SU-DHL-6 (cell line): ENCODE measurements around the gene SMARCD2.
"Not testable (repeated sequence)": the region's sequence is repeated elsewhere in the genome, so short reads cannot be mapped to it uniquely, and the experiment has no call there.

Experiments
- H2AFZ ChIP-seq: fragments of 200-600 bp; sonication (generic); 2 replicates; pipeline ENCODE4 v1.6.1; 2014; ENCODE audit warnings: low read depth, mild to moderate bottlenecking, moderate library complexity, mixed read lengths, antibody characterized with exemption, low read length; ENCODE audit not compliant: severe bottlenecking
- H3F3A ChIP-seq: fragments of 200-600 bp; shearing (Covaris generic); 2 replicates; pipeline ENCODE4 v1.6.0; 2016; ENCODE audit warnings: antibody characterized with exemption, mild to moderate bottlenecking; ENCODE audit not compliant: insufficient read depth
- H3K27ac ChIP-seq: fragments of 200-600 bp; sonication (generic); 2 replicates; pipeline ENCODE4 v1.5.1; 2016; ENCODE audit warnings: low read depth, mild to moderate bottlenecking, low read length, moderate library complexity, mixed read lengths
- H3K27me3 ChIP-seq: fragments of 200-600 bp; sonication (generic), shearing (Covaris generic); 2 replicates; pipeline ENCODE4 v1.6.0; 2014; ENCODE audit warnings: mild to moderate bottlenecking, low read length
- H3K36me3 ChIP-seq: fragments of 200-600 bp; sonication (generic); 2 replicates; pipeline ENCODE4 v1.6.1; 2014; ENCODE audit warnings: mild to moderate bottlenecking, low read length, mixed read lengths
- H3K4me2 ChIP-seq: fragments of 300-600, 200-600 bp; shearing (Covaris generic), sonication (generic); 2 replicates; pipeline ENCODE4 v1.6.0; 2014; ENCODE audit warnings: low read length, low read depth, mild to moderate bottlenecking; ENCODE audit not compliant: poor library complexity, severe bottlenecking
- H3K4me3 ChIP-seq: fragments of 200-600 bp; sonication (generic); 2 replicates; pipeline ENCODE4 v1.5.1; 2014; ENCODE audit warnings: antibody characterized with exemption, low read length, mild to moderate bottlenecking, mixed read lengths; ENCODE audit not compliant: insufficient read depth, poor library complexity, severe bottlenecking
- H3K79me2 ChIP-seq: fragments of 200-600 bp; sonication (generic); 2 replicates; pipeline ENCODE4 v1.6.1; 2014; ENCODE audit warnings: mild to moderate bottlenecking, low read length, moderate library complexity; ENCODE audit not compliant: insufficient read depth
- H3K9ac ChIP-seq: fragments of 200-600 bp; sonication (generic); 2 replicates; pipeline ENCODE4 v1.7.0; 2014; ENCODE audit warnings: mild to moderate bottlenecking, low read length
- H3K9me2 ChIP-seq: fragments of 200-600 bp; sonication (generic); replicated peaks from 2 replicates; pipeline ENCODE4 v1.6.1; 2014; ENCODE audit warnings: low read length; ENCODE audit not compliant: insufficient read depth
- H3K9me3 ChIP-seq: fragments of 200-600 bp; sonication (generic); 2 replicates; pipeline ENCODE4 v1.6.1; 2014; ENCODE audit warnings: low read length, mixed read lengths; ENCODE audit not compliant: insufficient read depth
- H4K20me1 ChIP-seq: fragments of 200-600 bp; sonication (generic); 2 replicates; pipeline ENCODE4 v1.6.1; 2014; ENCODE audit warnings: low read depth, mild to moderate bottlenecking, antibody characterized with exemption, low read length, moderate library complexity, mixed read lengths
- CTCF ChIP-seq: fragments of 200-600 bp; sonication (generic); IDR thresholded peaks from one replicate; pipeline ENCODE4 v1.5.1; 2017; ENCODE audit warnings: antibody characterized with exemption, mild to moderate bottlenecking, low read length, moderate library complexity; ENCODE audit not compliant: insufficient read depth, poor library complexity, severe bottlenecking
- EZH2phosphoT487 ChIP-seq: fragments of 200-600 bp; sonication (generic), shearing (Covaris generic); conservative IDR thresholded peaks from 2 replicates; pipeline ENCODE4 v1.6.1; 2018; ENCODE audit warnings: mild to moderate bottlenecking, antibody characterized with exemption, low read length, moderate library complexity, mixed read lengths

The SMARCD2 gene

GRCh38 chr17:63859257-63859656, 16.8 kb upstream of the SMARCD2 start:
- no peaks in the 10 kb centered on the region for H3K79me2 ChIP-seq
- H3K27ac ChIP-seq: no peak overlapping the region
- no peaks in the 10 kb centered on the region for H4K20me1 ChIP-seq
- no peak overlapping the region for H3K9ac ChIP-seq
- H3K36me3 ChIP-seq: no peaks in the 10 kb centered on the region
- H3F3A ChIP-seq: no peaks in the 10 kb centered on the region
- TF ChIP-seq EZH2phosphoT487: no peak
- no peak for TF ChIP-seq CTCF
- H3K9me2 ChIP-seq: no peaks in the 10 kb centered on the region
- no peak overlapping the region for H3K4me3 ChIP-seq
- H3K4me2 ChIP-seq: no peak overlapping the region
- no peak overlapping the region for H2AFZ ChIP-seq
- no peaks in the 10 kb centered on the region for H3K9me3 ChIP-seq
- H3K27me3 ChIP-seq: no peaks in the 10 kb centered on the region

- not testable (repeated sequence) for H3K27me3 ChIP-seq, H3K4me2 ChIP-seq
Observed at GRCh38 chr17:63856425-63856824, 13.9 kb upstream of the SMARCD2 start.

GRCh38 chr17:63855185-63855584, 12.7 kb upstream of the SMARCD2 start:
- H3K27me3 ChIP-seq: no peaks in the 10 kb centered on the region
- H3K9me3 ChIP-seq: no peaks in the 10 kb centered on the region
- no peak overlapping the region for H3K9ac ChIP-seq
- no peak overlapping the region for H3K4me3 ChIP-seq
- H3K4me2 ChIP-seq: no peak overlapping the region
- no peak overlapping the region for H3K27ac ChIP-seq
- H2AFZ ChIP-seq: no peak overlapping the region
- no peaks in the 10 kb centered on the region for H3K79me2 ChIP-seq
- TF ChIP-seq CTCF (no peak), EZH2phosphoT487 (no peak)
- no peaks in the 10 kb centered on the region for H3K36me3 ChIP-seq
- no peaks in the 10 kb centered on the region for H4K20me1 ChIP-seq
- no peaks in the 10 kb centered on the region for H3F3A ChIP-seq
- H3K9me2 ChIP-seq: no peaks in the 10 kb centered on the region

More at GRCh38 chr17:63856425-63856824, 13.9 kb upstream of the SMARCD2 start:
- H4K20me1 ChIP-seq, H3K27ac ChIP-seq, H3K9ac ChIP-seq, H3K9me3 ChIP-seq, H3F3A ChIP-seq, H3K79me2 ChIP-seq, H3K4me3 ChIP-seq, H3K9me2 ChIP-seq, H3K36me3 ChIP-seq, H2AFZ ChIP-seq: not testable (repeated sequence)

- Histone ChIP-seq H3K9ac (no peak overlapping the region), H3K79me2 (no peaks in the 10 kb centered on the region), H3K27ac (no peak overlapping the region), H4K20me1 (no peaks in the 10 kb centered on the region), H3K4me2 (no peak overlapping the region), H3K4me3 (no peak overlapping the region), H2AFZ (no peak overlapping the region), H3F3A (no peaks in the 10 kb centered on the region), H3K27me3 (no peaks in the 10 kb centered on the region), H3K36me3 (no peaks in the 10 kb centered on the region), H3K9me2 (no peaks in the 10 kb centered on the region), H3K9me3 (no peaks in the 10 kb centered on the region)
- TF ChIP-seq CTCF (no peak), EZH2phosphoT487 (no peak)
Observed at GRCh38 chr17:63854709-63855108, 12.2 kb upstream of the SMARCD2 start.
